ENCODE measurements around the gene OSBP2.

The OSBP2 gene

DNA sequence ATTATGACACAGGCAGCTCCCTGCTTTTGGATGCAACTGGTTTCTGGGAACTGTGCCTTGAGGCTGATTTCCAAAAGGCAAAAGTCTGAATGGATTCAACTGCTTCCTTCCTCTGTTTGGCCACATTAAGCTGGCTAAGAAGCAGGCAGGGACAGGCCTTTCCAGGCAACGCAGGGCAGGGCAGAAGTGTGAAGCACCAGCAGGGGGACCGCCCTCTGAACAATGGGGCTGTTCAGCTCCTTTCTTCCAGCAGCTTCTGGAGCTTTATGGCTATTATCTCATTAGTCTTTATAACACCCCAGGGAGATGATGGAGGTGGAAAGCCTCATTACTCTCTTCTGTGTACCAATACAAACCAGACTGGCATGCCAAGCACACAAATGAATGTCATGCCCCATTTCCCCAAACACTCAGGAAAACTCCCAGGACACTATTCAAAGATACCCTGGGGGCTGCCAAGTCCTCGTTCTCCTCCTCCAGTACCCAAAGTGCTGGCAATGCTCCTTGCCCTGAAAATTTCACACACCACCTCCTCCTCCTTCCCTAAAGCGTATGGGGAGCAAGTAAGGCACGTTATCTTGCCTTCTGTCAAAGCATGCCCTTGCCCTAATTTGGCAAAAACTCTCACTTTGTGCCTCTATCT is 252.6 kb downstream of the OSBP2 start:
- no peak for DNase-seq

DNA sequence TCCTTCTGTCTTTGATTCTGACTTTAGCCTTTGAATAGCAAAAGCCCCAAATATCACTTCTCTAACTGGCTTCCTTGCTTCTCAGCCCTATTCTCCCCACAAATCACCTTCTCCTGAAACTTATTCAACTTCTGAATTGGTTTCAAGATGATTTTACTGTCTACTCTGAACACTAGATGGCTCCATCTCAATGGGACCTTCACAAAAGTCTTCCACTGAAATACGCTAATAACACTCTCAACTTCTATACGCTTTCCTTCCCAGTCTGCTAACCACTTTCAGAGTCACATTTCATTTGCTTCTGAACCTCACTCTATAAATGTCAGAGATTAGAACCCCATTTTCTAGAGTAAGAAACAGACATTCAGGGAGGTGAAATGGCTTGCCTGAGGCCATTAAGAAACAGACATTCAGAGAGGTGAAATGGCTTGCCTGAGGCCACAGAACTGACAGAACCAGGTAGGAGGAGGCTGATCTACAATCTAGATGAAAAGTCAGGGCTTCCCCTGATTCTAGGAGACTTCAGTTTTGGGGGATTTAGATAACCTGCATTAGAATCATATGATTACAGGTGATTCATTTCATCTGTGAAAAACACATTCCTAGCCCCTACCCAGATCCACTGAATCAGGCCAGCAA is 253.3 kb downstream of the OSBP2 start:
- no peak for DNase-seq

DNA sequence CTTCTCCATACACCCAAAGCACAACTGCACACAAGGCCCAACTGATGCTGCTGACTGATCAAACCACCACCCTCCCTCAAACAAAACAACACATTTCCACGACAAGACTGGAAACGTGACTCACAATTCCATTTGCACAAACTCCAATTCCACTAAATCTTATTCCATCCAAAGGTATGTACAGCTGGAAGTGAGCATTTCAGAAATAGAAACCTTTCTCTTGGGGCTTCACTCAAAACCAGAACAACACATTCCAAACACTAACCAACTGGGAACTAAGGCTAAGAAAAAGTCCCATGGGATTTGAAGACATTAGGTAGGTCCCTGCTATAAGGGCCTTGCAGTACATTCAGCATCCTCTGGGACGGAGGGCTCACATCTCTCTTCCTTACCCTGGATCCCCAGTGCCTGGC is 254.3 kb downstream of the OSBP2 start:
- no peak for DNase-seq

DNA sequence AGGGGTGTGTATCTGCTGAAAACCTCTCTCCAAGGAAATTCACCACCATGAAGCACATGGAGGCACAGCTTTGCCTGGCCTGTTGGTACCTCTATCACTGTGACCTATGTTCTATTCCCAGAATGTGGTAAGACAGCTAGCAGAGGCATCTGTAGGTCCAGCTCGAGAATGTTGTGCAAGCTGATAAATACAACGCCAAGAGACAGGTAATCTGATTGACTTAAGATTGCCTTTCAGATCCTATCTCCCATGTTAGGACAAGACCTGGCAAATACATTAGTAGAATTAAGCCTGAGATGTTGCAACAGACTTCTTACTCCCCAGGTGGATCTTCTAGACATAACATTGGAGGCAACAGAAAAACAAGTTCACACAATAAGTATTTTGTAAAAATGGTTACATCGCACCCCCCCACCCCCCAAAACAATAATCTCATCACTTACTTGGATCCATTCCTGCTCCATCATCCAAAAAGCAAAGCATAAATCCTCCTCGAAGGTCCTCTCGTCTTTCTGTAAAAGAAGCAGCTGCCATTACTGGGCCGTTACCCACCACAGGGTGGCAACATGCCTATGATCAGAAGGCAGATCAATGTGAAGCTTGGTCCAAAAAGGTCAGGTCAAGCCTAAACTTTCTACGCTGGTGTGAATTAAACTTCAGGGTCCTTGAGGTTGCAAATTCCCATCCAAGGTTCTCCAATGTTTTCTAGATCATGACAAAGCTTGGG is 255.4 kb downstream of the OSBP2 start:
- no peak for DNase-seq

DNA sequence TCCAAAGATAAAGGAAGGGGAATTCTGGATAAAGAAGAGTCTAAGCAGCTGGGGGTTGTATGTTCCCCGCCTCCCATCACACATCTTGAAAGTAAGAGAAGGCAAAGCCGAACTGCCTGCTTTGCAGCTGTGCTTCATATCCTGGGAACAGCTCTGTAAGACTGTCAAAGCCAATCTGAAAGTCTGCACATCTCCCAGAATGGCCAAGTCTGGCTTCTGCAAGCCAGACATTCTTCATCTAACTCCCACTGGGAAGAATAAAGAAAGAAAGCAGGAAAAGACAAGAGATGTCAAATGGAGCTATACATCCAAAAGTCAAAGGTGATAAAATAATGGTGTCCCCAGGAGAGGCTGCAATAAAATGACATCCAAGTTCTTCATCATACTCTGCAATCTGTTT is 258.5 kb downstream of the OSBP2 start:
- DNase-seq = no peak

DNA sequence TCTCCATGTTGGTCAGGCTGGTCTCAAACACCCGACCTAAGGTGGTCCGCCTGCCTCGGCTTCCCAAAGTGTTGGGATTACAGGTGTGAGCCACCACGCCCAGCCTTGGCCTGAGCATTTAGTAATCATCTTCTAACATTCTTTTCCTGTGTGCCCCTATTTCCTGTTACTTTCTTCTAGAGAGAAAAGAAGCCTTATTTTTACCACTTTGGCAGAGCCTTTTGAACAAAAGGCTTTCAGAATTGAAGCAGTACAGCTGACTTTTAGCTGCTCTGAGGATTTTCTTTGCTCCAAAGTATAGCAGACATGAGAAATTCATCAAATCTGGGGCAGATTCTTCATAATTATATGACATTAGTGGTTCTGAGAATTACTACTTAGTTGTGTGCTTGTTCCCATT is 260.5 kb downstream of the OSBP2 start:
- DNase-seq = no peak
